Measurements from ENCODE around the gene MFSD6.

Gene MFSD6

GRCh38 chr2:190441564-190441963 is 33.4 kb downstream of the MFSD6 start:
- no peak for DNase-seq

GRCh38 chr2:190443055-190443454 is 34.9 kb downstream of the MFSD6 start:
- DNase-seq, result no peak

GRCh38 chr2:190443778-190444481 is 35.8 kb downstream of the MFSD6 start:
- no peak for DNase-seq

- no peak for DNase-seq
Measured at GRCh38 chr2:190444976-190445375, 36.8 kb downstream of the MFSD6 start.

- no peak for DNase-seq
Measured at GRCh38 chr2:190446193-190446592, 38.0 kb downstream of the MFSD6 start.

GRCh38 chr2:190446750-190447516 is 38.8 kb downstream of the MFSD6 start:
- DNase-seq, result no peak

- no peak for DNase-seq
Measured at GRCh38 chr2:190447766-190448165, 39.6 kb downstream of the MFSD6 start.

GRCh38 chr2:190449925-190450324 is 41.8 kb downstream of the MFSD6 start:
- DNase-seq, result no peak

GRCh38 chr2:190450363-190450762 is 42.2 kb downstream of the MFSD6 start:
- no peak for DNase-seq

GRCh38 chr2:190451561-190452176 is 43.5 kb downstream of the MFSD6 start:
- DNase-seq, result no peak

GRCh38 chr2:190452433-190452832 is 44.3 kb downstream of the MFSD6 start:
- no peak for DNase-seq

- DNase-seq, result no peak
Measured at GRCh38 chr2:190454795-190455194, 46.6 kb downstream of the MFSD6 start.

GRCh38 chr2:190455358-190456095 is 47.4 kb downstream of the MFSD6 start:
- no peak for DNase-seq

GRCh38 chr2:190456833-190457232 is 48.7 kb downstream of the MFSD6 start:
- DNase-seq, result no peak

GRCh38 chr2:190457256-190457655 is 49.1 kb downstream of the MFSD6 start:
- DNase-seq, result no peak

- no peak for DNase-seq
Measured at GRCh38 chr2:190458352-190459107, 50.4 kb downstream of the MFSD6 start.

- DNase-seq, result no peak
Measured at GRCh38 chr2:190459881-190460280, 51.7 kb downstream of the MFSD6 start.

- no peak for DNase-seq
Measured at GRCh38 chr2:190460487-190460886, 52.3 kb downstream of the MFSD6 start.

GRCh38 chr2:190462181-190462580 is 54.0 kb downstream of the MFSD6 start:
- DNase-seq, result no peak

- DNase-seq, result no peak
Measured at GRCh38 chr2:190462611-190463010, 54.5 kb downstream of the MFSD6 start.

- DNase-seq, result no peak
Measured at GRCh38 chr2:190465060-190465459, 56.9 kb downstream of the MFSD6 start.

GRCh38 chr2:190466819-190467446 is 58.8 kb downstream of the MFSD6 start:
- DNase-seq, result no peak

All from activated CD4-positive, alpha-beta T cell treated with anti-CD3 and anti-CD28 coated beads, Interleukin-2, amount 50 U/mL, for 4 hours (primary cell).